HAP-1 (cell line): ENCODE measurements around the gene ADD1.
"Not testable (repeated sequence)": the region's sequence is repeated elsewhere in the genome, so short reads cannot be mapped to it uniquely, and the experiment has no call there.

Experiments used
- DNase-seq, 2 experiments: peaks; one replicate each; pipeline ENCODE4 v3.0.0-alpha.2; 2016 to 2020; ENCODE audit warnings: low spot score in 2 of 2
- H3K27me3 ChIP-seq: fragments of 250-450 bp; sonication (Bioruptor Pico); 2 replicates; pipeline ENCODE4 v1.5.1; 2020; ENCODE audit warnings: low read depth, mild to moderate bottlenecking, moderate library complexity
- H3K36me3 ChIP-seq: fragments of 250-450 bp; sonication (Bioruptor Pico); replicated peaks from 2 replicates; pipeline ENCODE4 v1.5.1; 2020; ENCODE audit warnings: mild to moderate bottlenecking
- H3K4me1 ChIP-seq: fragments of 250-450 bp; sonication (Bioruptor Pico); 2 replicates; pipeline ENCODE4 v1.5.1; 2020; ENCODE audit warnings: mild to moderate bottlenecking
- H3K4me3 ChIP-seq: fragments of 250-450 bp; sonication (Bioruptor Pico); 2 replicates; pipeline ENCODE4 v1.5.1; 2020; ENCODE audit warnings: mild to moderate bottlenecking, moderate library complexity
- H3K9me3 ChIP-seq: fragments of 250-450 bp; sonication (Bioruptor Pico); 2 replicates; pipeline ENCODE4 v1.5.1; 2020; ENCODE audit warnings: mild to moderate bottlenecking, moderate library complexity
- in situ Hi-C: fragments of 300-500 bp; cut with MboI; formaldehyde crosslinking; loops from 3 replicates; pipeline ENCODE4 v1.14.3; 2020; ENCODE audit warnings: low sequenced_read_pairs, inconsistent platforms, mixed read lengths

Gene ADD1

GRCh38 chr4:2902126-2902525, 58.5 kb downstream of the ADD1 start:
- no peak overlapping the region for H3K4me3 ChIP-seq
- no peaks in the 10 kb centered on the region for H3K27me3 ChIP-seq
- no peaks in the 10 kb centered on the region for H3K9me3 ChIP-seq
- DNase-seq = no peak
- no peaks in the 10 kb centered on the region for H3K4me1 ChIP-seq
- H3K36me3 ChIP-seq = peaks cover 83% of the 10 kb centered on the region
- in situ Hi-C loops = no loop called here

GRCh38 chr4:2905544-2905943, 61.9 kb downstream of the ADD1 start:
- Histone ChIP-seq H3K27me3 (no peaks in the 10 kb centered on the region), H3K36me3 (peaks cover 80% of the 10 kb centered on the region), H3K4me1 (no peaks in the 10 kb centered on the region), H3K9me3 (no peaks in the 10 kb centered on the region), H3K4me3 (no peak overlapping the region)
- in situ Hi-C loops = no loop called here
- no peak for DNase-seq

GRCh38 chr4:2906218-2906617, 62.6 kb downstream of the ADD1 start:
- in situ Hi-C loops = no loop called here
- Histone ChIP-seq H3K9me3 (no peaks in the 10 kb centered on the region), H3K4me1 (no peaks in the 10 kb centered on the region), H3K27me3 (no peaks in the 10 kb centered on the region), H3K36me3 (peaks cover 79% of the 10 kb centered on the region), H3K4me3 (no peak overlapping the region)
- DNase-seq = no peak

- H3K36me3 ChIP-seq = peaks cover 72% of the 10 kb centered on the region
- H3K4me3 ChIP-seq = no peak overlapping the region
- DNase-seq = no peak
- in situ Hi-C loops = no loop called here
- H3K4me1 ChIP-seq = no peaks in the 10 kb centered on the region
- H3K27me3 ChIP-seq = no peaks in the 10 kb centered on the region
- no peaks in the 10 kb centered on the region for H3K9me3 ChIP-seq
Observed at GRCh38 chr4:2907226-2907625, 63.6 kb downstream of the ADD1 start.

GRCh38 chr4:2907706-2908293, 64.2 kb downstream of the ADD1 start:
- Histone ChIP-seq H3K9me3 (no peaks in the 10 kb centered on the region), H3K27me3 (no peaks in the 10 kb centered on the region), H3K4me1 (no peaks in the 10 kb centered on the region), H3K4me3 (no peak overlapping the region), H3K36me3 (peaks cover 72% of the 10 kb centered on the region)
- in situ Hi-C loops = no loop called here
- no peak for DNase-seq

- in situ Hi-C loops = no loop called here
- no peak overlapping the region for H3K4me3 ChIP-seq
- H3K9me3 ChIP-seq = no peaks in the 10 kb centered on the region
- H3K4me1 ChIP-seq = no peaks in the 10 kb centered on the region
- DNase-seq = no peak
- H3K36me3 ChIP-seq = peaks cover 71% of the 10 kb centered on the region
- no peaks in the 10 kb centered on the region for H3K27me3 ChIP-seq
Observed at GRCh38 chr4:2908686-2909085, 65.0 kb downstream of the ADD1 start.

GRCh38 chr4:2909583-2909982, 65.9 kb downstream of the ADD1 start:
- in situ Hi-C loops = no loop called here
- Histone ChIP-seq H3K36me3 (peaks cover 67% of the 10 kb centered on the region), H3K27me3 (no peaks in the 10 kb centered on the region), H3K4me1 (no peaks in the 10 kb centered on the region), H3K4me3 (no peak overlapping the region), H3K9me3 (no peaks in the 10 kb centered on the region)
- DNase-seq = no peak

- no peaks in the 10 kb centered on the region for H3K27me3 ChIP-seq
- no peak for DNase-seq
- no peaks in the 10 kb centered on the region for H3K9me3 ChIP-seq
- H3K4me3 ChIP-seq = no peak overlapping the region
- no peaks in the 10 kb centered on the region for H3K4me1 ChIP-seq
- in situ Hi-C loops = no loop called here
- H3K36me3 ChIP-seq = peaks cover 67% of the 10 kb centered on the region
Observed at GRCh38 chr4:2910409-2910808, 66.8 kb downstream of the ADD1 start.

- no peaks in the 10 kb centered on the region for H3K27me3 ChIP-seq
- peaks cover 60% of the 10 kb centered on the region for H3K36me3 ChIP-seq
- H3K4me1 ChIP-seq = no peaks in the 10 kb centered on the region
- no peaks in the 10 kb centered on the region for H3K9me3 ChIP-seq
- no peak overlapping the region for H3K4me3 ChIP-seq
- DNase-seq = no peak
- in situ Hi-C loops = no loop called here
Observed at GRCh38 chr4:2911868-2912267, 68.2 kb downstream of the ADD1 start.

- H3K9me3 ChIP-seq = no peaks in the 10 kb centered on the region
- H3K4me1 ChIP-seq = no peaks in the 10 kb centered on the region
- no peaks in the 10 kb centered on the region for H3K27me3 ChIP-seq
- no peak for DNase-seq
- no peak overlapping the region for H3K4me3 ChIP-seq
- in situ Hi-C loops = no loop called here
- H3K36me3 ChIP-seq = peaks cover 52% of the 10 kb centered on the region
Observed at GRCh38 chr4:2913168-2913567, 69.5 kb downstream of the ADD1 start.

- in situ Hi-C loops = no loop called here
Observed at GRCh38 chr4:2914256-2915126, 70.8 kb downstream of the ADD1 start.

GRCh38 chr4:2915789-2916188, 72.1 kb downstream of the ADD1 start:
- no peak overlapping the region for H3K4me3 ChIP-seq
- in situ Hi-C loops = no loop called here
- H3K4me1 ChIP-seq = no peaks in the 10 kb centered on the region
- DNase-seq = no peak
- no peaks in the 10 kb centered on the region for H3K27me3 ChIP-seq
- H3K36me3 ChIP-seq = peaks cover 40% of the 10 kb centered on the region
- no peaks in the 10 kb centered on the region for H3K9me3 ChIP-seq

More at GRCh38 chr4:2914256-2915126, 70.8 kb downstream of the ADD1 start:
- no peak overlapping the region for H3K4me3 ChIP-seq
- no peaks in the 10 kb centered on the region for H3K27me3 ChIP-seq
- no peaks in the 10 kb centered on the region for H3K4me1 ChIP-seq
- peaks cover 44% of the 10 kb centered on the region for H3K36me3 ChIP-seq
- DNase-seq = no peak
- no peaks in the 10 kb centered on the region for H3K9me3 ChIP-seq

- in situ Hi-C loops, H3K4me1 ChIP-seq, H3K9me3 ChIP-seq, H3K27me3 ChIP-seq, DNase-seq, H3K4me3 ChIP-seq: not testable (repeated sequence)
- peaks cover 36% of the 10 kb centered on the region for H3K36me3 ChIP-seq
Observed at GRCh38 chr4:2916696-2917095, 73.1 kb downstream of the ADD1 start.

- H3K4me1 ChIP-seq, in situ Hi-C loops, DNase-seq: not testable (repeated sequence)
Observed at GRCh38 chr4:2918300-2918699, 74.7 kb downstream of the ADD1 start.

More at GRCh38 chr4:2918300-2918699, 74.7 kb downstream of the ADD1 start:
- not testable (repeated sequence) for H3K27me3 ChIP-seq, H3K9me3 ChIP-seq, H3K4me3 ChIP-seq
- peaks cover 31% of the 10 kb centered on the region for H3K36me3 ChIP-seq
